GM12878 (cell line): ENCODE results near the gene BRDT.

ENCODE experiments used
- EP300 ChIP-seq, 2 experiments: fragments of 150-350 bp in 1 of 2; IDR thresholded peaks; 2 replicates each; pipeline ENCODE4 v1.6.1; 2011 to 2012; ENCODE audit warnings: low read depth in 2 of 2, low read length in 2 of 2, borderline replicate concordance in 1 of 2, improper control_type of control experiment in 1 of 2, inconsistent platforms in 1 of 2; ENCODE audit not compliant: control insufficient read depth in 1 of 2
- RBBP5 ChIP-seq: fragments of 200-600 bp; sonication (generic); conservative IDR thresholded peaks from 2 replicates; pipeline ENCODE4 v1.6.1; 2016
- SUZ12 ChIP-seq: fragments of 200-600 bp; sonication (generic); IDR thresholded peaks from one replicate; pipeline ENCODE4 v1.6.1; 2018; ENCODE audit warnings: antibody characterized with exemption, mild to moderate bottlenecking; ENCODE audit not compliant: unreplicated experiment
- YY1 ChIP-seq: IDR thresholded peaks from 2 replicates; pipeline ENCODE4 v1.6.1; 2011; ENCODE audit warnings: low read depth, mild to moderate bottlenecking, low read length
- TF ChIP-seq, protein P1 (sequence below), 3 experiments: IDR thresholded peaks in 2 of 3; conservative IDR thresholded peaks in 1 of 3; 2 replicates each; pipeline ENCODE4 v1.5.1; 2011; ENCODE audit warnings: low read depth in 3 of 3, low read length in 3 of 3, mild to moderate bottlenecking in 3 of 3, control low read depth in 2 of 3, moderate library complexity in 2 of 3, inconsistent platforms in 1 of 3, mixed read lengths in 1 of 3; ENCODE audit not compliant: control insufficient read depth in 2 of 3, insufficient read depth in 1 of 3; ENCODE audit errors: extremely low read depth in 1 of 3

DNA sequence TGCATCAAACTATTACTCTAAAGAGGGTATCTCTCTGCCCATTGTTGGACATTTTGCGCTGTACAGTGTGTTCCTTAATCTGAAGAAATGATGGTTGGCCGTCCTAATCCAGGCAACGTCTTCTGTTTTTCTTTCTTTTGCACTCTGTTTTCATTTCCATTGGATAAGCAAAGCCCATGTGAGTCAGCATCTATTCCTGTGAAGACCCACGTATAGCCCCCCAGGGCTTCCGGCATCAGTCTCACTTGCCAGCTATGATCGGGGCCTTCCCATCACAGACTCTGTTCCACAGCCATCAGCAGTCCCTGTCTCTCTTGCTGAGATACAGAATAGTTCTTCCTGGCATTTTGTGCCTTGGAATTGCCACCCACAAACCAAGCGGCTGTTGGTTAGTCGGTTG, 29.2 kb upstream of the BRDT start:
- no peak for TF ChIP-seq EP300 (IDR thresholded peaks at IDR 0.05; ENCODE audit: borderline replicate concordance in 1 of 2, control insufficient read depth in 1 of 2, low read depth in 2 of 2, low read length in 2 of 2)
- TF ChIP-seq YY1, result no peak
- TF ChIP-seq, protein P1, sequence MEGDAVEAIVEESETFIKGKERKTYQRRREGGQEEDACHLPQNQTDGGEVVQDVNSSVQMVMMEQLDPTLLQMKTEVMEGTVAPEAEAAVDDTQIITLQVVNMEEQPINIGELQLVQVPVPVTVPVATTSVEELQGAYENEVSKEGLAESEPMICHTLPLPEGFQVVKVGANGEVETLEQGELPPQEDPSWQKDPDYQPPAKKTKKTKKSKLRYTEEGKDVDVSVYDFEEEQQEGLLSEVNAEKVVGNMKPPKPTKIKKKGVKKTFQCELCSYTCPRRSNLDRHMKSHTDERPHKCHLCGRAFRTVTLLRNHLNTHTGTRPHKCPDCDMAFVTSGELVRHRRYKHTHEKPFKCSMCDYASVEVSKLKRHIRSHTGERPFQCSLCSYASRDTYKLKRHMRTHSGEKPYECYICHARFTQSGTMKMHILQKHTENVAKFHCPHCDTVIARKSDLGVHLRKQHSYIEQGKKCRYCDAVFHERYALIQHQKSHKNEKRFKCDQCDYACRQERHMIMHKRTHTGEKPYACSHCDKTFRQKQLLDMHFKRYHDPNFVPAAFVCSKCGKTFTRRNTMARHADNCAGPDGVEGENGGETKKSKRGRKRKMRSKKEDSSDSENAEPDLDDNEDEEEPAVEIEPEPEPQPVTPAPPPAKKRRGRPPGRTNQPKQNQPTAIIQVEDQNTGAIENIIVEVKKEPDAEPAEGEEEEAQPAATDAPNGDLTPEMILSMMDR (IDR thresholded peaks at IDR 0.05 in 2 of 3, conservative IDR thresholded peaks at IDR 0.05 in 1 of 3; ENCODE audit: control insufficient read depth in 2 of 3, extremely low read depth in 1 of 3, insufficient read depth in 1 of 3, low read depth in 3 of 3, low read length in 3 of 3), result no peak
- no peak for TF ChIP-seq RBBP5
- TF ChIP-seq SUZ12, result no peak
